Keratinocyte (primary cell): Measurements from ENCODE around the gene MGMT. TPM values are rescaled to one million over a fixed set of nuclear protein-coding genes. Genes with fewer than 3 reads are reported as not detected.

ENCODE experiments used
- DNase-seq: peaks from one replicate; pipeline ENCODE4 v3.0.0-alpha.2; 2011; ENCODE audit warnings: low read depth, missing footprints, low spot score
- FAIRE-seq: peaks from 2 replicates; lab custom pipeline; 2011; peaks lifted over from hg19 to GRCh38; lab: Jason Lieb, UNC
- H2AFZ ChIP-seq: 2 replicates; pipeline ENCODE4 v1.6.0; 2012; ENCODE audit warnings: low read length, control low read depth, inconsistent platforms; ENCODE audit not compliant: control insufficient read depth
- H3K27ac ChIP-seq: 2 replicates; pipeline ENCODE4 v1.5.1; 2011; ENCODE audit warnings: low read length; ENCODE audit not compliant: control insufficient read depth, insufficient read depth
- H3K27me3 ChIP-seq: 3 replicates; pipeline ENCODE4 v1.6.0; 2011; ENCODE audit warnings: low read length; ENCODE audit not compliant: control insufficient read depth, insufficient read depth; ENCODE audit errors: extremely low read depth
- H3K36me3 ChIP-seq, 2 experiments: 2 replicates in 1 of 2; 3 replicates in 1 of 2; pipeline ENCODE4 v1.5.1; 2011; ENCODE audit warnings: low read length in 2 of 2, mild to moderate bottlenecking in 1 of 2; ENCODE audit not compliant: control insufficient read depth in 2 of 2, insufficient read depth in 2 of 2; ENCODE audit errors: extremely low read depth in 1 of 2
- H3K4me1 ChIP-seq: 3 replicates; pipeline ENCODE4 v1.5.1; 2011; ENCODE audit warnings: low read length; ENCODE audit not compliant: control insufficient read depth, insufficient read depth; ENCODE audit errors: extremely low read depth
- H3K4me2 ChIP-seq: 3 replicates; pipeline ENCODE4 v1.6.0; 2011; ENCODE audit warnings: low read depth, low read length; ENCODE audit not compliant: control insufficient read depth, insufficient read depth; ENCODE audit errors: extremely low read depth
- H3K4me3 ChIP-seq, 3 experiments: fragments of 200-600 bp in 1 of 3; sonication (generic) in 1 of 3; 2 replicates in 2 of 3; 3 replicates in 1 of 3; pipeline ENCODE4 v1.5.1; 2011 to 2016; ENCODE audit warnings: low read length in 3 of 3, mild to moderate bottlenecking in 3 of 3, control low read depth in 2 of 3, inconsistent platforms in 1 of 3, low read depth in 1 of 3, mixed read lengths in 1 of 3, mixed run types in 1 of 3, moderate library complexity in 1 of 3; ENCODE audit not compliant: control insufficient read depth in 2 of 3, insufficient read depth in 2 of 3; ENCODE audit errors: extremely low read depth in 1 of 3
- H3K79me2 ChIP-seq: 2 replicates; pipeline ENCODE4 v1.6.0; 2012; ENCODE audit warnings: low read length; ENCODE audit not compliant: control insufficient read depth, insufficient read depth
- H3K9ac ChIP-seq: 3 replicates; pipeline ENCODE4 v1.6.0; 2011; ENCODE audit warnings: low read length; ENCODE audit not compliant: control insufficient read depth, insufficient read depth; ENCODE audit errors: extremely low read depth
- H3K9me1 ChIP-seq: 3 replicates; pipeline ENCODE4 v1.6.0; 2011; ENCODE audit warnings: low read length; ENCODE audit not compliant: control insufficient read depth, insufficient read depth; ENCODE audit errors: extremely low read depth
- H3K9me3 ChIP-seq: 2 replicates; pipeline ENCODE4 v1.5.1; 2012; ENCODE audit warnings: low read depth, low read length; ENCODE audit not compliant: control insufficient read depth
- H4K20me1 ChIP-seq: 3 replicates; pipeline ENCODE4 v1.6.0; 2011; ENCODE audit warnings: low read length; ENCODE audit not compliant: control insufficient read depth, insufficient read depth; ENCODE audit errors: extremely low read depth
- CTCF ChIP-seq, 3 experiments: IDR thresholded peaks in 1 of 3; conservative IDR thresholded peaks in 1 of 3; optimal IDR thresholded peaks in 1 of 3; 2 replicates in 2 of 3; 3 replicates in 1 of 3; pipeline versions ENCODE3 to v1.5.1; 2011; ENCODE audit warnings: low read length in 3 of 3, mild to moderate bottlenecking in 3 of 3, moderate library complexity in 2 of 3, control low read depth in 1 of 3, inconsistent platforms in 1 of 3; ENCODE audit not compliant: insufficient read depth in 2 of 3; ENCODE audit errors: extremely low read depth in 1 of 3
- EZH2 ChIP-seq: IDR thresholded peaks from one replicate; pipeline ENCODE4 v1.6.1; 2012; ENCODE audit warnings: inconsistent platforms, mild to moderate bottlenecking, low read length, moderate library complexity
- dilution Hi-C: fragments of 300-500 bp; cut with MboI; formaldehyde crosslinking; loops from one replicate; pipeline ENCODE4 v1.7.0; 2020; ENCODE audit warnings: low sequenced_read_pairs; ENCODE audit not compliant: extremely low pct_ligation_motif_present
- polyA plus RNA-seq, 5 experiments: library from polyadenylated mRNA; depleted of rRNA in 3 of 5; stranded (reverse) in 3 of 5; stranded (forward) in 1 of 5; unstranded in 1 of 5; fragments of >200 nt; gene quantifications; 1 replicate in 1 of 5; 2 replicates in 3 of 5; 3 replicates in 1 of 5; pipeline versions ENCODE4 v1.2.1 to v1.2.3, GENCODE V29; 2011 to 2012; ENCODE audit warnings: missing spikeins in 2 of 5, low read depth in 1 of 5, low replicate concordance in 1 of 5

MGMT gene
- polyA plus RNA-seq, 1 donor (not counting 4 experiments of a cell fraction or from before 2014, with no cell fraction given): 15.2 TPM

GRCh38 chr10:129745186-129745750 lies 278.2 kb downstream of the MGMT start:
- FAIRE-seq: no peak
- Histone ChIP-seq H3K27me3 (no peaks in the 10 kb centered on the region), H3K9ac (no peak overlapping the region), H3K9me1 (no peaks in the 10 kb centered on the region), H3K9me3 (peaks cover 2% of the 10 kb centered on the region), H3K4me3 (no peak overlapping the region), H3K4me2 (no peak overlapping the region), H4K20me1 (no peaks in the 10 kb centered on the region), H3K27ac (no peak overlapping the region), H3K79me2 (no peaks in the 10 kb centered on the region), H3K36me3 (no peaks in the 10 kb centered on the region), H3K4me1 (no peaks in the 10 kb centered on the region), H2AFZ (no peak overlapping the region)
- DNase-seq: no peak
- dilution Hi-C loops: no loop called here
- no peak for TF ChIP-seq EZH2

- no peak for DNase-seq
- TF ChIP-seq CTCF (optimal IDR thresholded peaks at IDR 0.05 in 1 of 3, IDR thresholded peaks at IDR 0.05 in 1 of 3, conservative IDR thresholded peaks at IDR 0.05 in 1 of 3; ENCODE audit: extremely low read depth in 1 of 3, insufficient read depth in 2 of 3, low read length in 3 of 3): no peak
- TF ChIP-seq EZH2: no peak
- no peak overlapping the region for H3K27ac ChIP-seq
- H3K27me3 ChIP-seq: no peaks in the 10 kb centered on the region
- H3K4me2 ChIP-seq: no peak overlapping the region
- dilution Hi-C loops: no loop called here
- no peak overlapping the region for H2AFZ ChIP-seq
- no peaks in the 10 kb centered on the region for H3K9me3 ChIP-seq
- H3K36me3 ChIP-seq: no peaks in the 10 kb centered on the region
- no peak overlapping the region for H3K4me3 ChIP-seq
- no peaks in the 10 kb centered on the region for H3K9me1 ChIP-seq
- FAIRE-seq: no peak
- H4K20me1 ChIP-seq: no peaks in the 10 kb centered on the region
- no peaks in the 10 kb centered on the region for H3K4me1 ChIP-seq
- no peaks in the 10 kb centered on the region for H3K79me2 ChIP-seq
- no peak overlapping the region for H3K9ac ChIP-seq
These were observed 287.4 kb downstream of the MGMT start for GRCh38 chr10:129754211-129755050.
